HuH-7 (cell line): ENCODE data around the gene MTX1.
"Not testable (repeated sequence)": the region's sequence is repeated elsewhere in the genome, so short reads cannot be mapped to it uniquely, and the experiment has no call there.

Experiments used
- DNase-seq: peaks from one replicate; pipeline ENCODE4 v3.0.0; 2011; ENCODE audit warnings: low spot score

Gene MTX1, protein sequence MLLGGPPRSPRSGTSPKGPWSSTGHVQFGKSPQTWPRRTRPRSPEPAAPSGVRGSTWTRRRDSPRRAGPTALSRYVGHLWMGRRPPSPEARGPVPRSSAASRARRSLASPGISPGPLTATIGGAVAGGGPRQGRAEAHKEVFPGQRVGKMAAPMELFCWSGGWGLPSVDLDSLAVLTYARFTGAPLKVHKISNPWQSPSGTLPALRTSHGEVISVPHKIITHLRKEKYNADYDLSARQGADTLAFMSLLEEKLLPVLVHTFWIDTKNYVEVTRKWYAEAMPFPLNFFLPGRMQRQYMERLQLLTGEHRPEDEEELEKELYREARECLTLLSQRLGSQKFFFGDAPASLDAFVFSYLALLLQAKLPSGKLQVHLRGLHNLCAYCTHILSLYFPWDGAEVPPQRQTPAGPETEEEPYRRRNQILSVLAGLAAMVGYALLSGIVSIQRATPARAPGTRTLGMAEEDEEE

GRCh38 chr1:155208541-155209311 lies at the start of gene MTX1:
Gene MTX1 (plus strand): TSS chr1:155208695. CDS start chr1:155208805, 110 bp downstream.
- peak; percentile 94 for DNase-seq

- DNase-seq = no peak
These were observed 49.5 kb upstream of the MTX1 start for GRCh38 chr1:155158991-155159390.

- DNase-seq = no peak
These were observed 48.4 kb upstream of the MTX1 start for GRCh38 chr1:155160128-155160527.

DNA sequence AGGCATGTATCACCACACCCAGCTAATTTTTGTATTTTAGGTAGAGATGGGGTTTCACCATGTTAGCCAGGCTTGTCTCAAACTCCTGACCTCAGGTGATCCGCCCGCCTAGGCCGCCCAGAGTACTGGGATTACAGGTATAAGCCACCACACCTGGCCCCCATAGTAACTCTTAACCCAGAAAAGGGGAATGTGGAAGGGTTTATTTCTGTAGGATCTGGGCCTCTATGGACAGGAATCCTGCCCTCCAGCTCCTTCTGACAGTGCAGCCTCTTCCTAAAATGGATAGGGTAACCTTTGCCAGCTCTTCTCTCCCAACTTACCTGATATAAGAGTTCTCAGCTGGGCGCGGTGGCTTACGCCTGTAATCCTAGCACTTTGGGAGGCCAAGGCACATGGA lies 45.9 kb upstream of the MTX1 start:
- DNase-seq = not testable (repeated sequence)

GRCh38 chr1:155163785-155164184 lies 44.7 kb upstream of the MTX1 start:
- DNase-seq = not testable (repeated sequence)

DNA sequence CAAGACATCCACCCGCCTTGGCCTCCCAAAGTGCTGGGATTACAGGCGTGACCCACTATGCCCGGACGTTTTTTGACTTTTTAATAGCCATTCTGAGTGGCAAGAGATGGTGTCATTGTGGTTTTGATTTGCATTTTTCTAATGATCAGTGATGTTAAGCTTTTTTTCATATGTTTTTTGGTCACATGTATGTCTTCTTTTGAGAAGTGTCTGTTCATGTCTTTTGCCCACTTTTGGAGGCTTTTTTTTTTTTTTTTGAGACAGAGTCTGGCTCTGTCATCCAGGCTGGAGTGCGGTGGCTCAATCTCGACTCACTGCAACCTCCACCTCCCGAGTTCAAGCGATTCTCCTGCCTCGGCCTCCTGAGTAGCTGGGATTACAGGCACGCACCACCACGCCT lies 43.9 kb upstream of the MTX1 start:
- DNase-seq = not testable (repeated sequence)

DNA sequence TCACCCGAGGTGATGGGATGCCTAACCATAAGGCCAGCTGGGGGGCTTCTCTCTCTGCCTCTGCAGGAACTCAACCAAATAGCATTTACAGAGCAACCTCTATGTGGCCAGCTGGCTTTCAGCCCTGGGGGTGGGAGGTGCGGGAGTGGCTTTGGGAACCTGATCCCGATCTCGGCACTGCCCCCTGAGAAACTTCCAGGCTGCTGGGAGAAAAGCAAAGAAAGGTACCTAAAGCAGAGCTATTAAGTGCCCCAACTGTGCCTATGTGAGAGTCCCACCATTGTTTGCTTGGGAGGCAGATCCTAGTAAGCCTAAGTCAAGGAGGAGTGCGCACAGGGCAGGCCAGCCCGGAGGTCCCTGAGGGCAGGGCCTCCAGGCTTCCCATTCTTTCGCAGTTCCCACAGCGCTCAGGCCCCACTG lies 42.4 kb upstream of the MTX1 start:
- no peak for DNase-seq

DNA sequence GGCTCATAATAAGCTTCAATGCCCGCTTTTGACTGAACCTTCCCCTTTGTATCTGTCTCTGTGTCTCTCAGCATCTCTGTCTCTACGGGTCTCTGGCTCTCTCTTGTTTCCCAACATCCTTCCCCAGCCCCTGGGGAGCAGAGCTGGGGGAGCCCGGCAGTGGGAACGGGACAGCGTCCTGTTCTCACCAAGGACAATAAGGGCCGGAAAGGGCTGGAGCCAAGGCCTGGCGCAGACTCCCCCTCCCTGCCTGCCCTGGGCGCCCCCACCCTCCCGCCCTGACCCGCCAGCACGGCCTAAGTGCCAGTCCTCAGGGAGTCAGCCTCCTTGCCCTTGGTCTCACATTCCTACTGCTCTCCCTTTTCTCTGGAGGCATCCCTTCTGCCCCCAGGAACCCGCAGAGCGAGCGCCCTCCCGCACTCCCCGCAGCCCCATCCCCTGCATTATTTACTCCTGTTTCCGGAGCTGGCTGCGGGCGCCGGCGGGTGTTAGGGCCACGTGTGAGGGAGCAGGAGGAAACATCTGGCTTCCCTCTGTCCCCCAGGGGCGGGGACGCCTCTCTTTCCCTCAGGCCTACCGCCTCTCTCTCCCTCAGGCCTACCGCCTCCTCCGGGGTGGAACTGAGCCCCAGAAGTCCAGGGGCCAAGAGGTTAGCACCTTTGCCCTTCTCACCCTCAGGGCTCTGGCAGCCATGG lies 41.9 kb upstream of the MTX1 start:
- DNase-seq = no peak

DNA sequence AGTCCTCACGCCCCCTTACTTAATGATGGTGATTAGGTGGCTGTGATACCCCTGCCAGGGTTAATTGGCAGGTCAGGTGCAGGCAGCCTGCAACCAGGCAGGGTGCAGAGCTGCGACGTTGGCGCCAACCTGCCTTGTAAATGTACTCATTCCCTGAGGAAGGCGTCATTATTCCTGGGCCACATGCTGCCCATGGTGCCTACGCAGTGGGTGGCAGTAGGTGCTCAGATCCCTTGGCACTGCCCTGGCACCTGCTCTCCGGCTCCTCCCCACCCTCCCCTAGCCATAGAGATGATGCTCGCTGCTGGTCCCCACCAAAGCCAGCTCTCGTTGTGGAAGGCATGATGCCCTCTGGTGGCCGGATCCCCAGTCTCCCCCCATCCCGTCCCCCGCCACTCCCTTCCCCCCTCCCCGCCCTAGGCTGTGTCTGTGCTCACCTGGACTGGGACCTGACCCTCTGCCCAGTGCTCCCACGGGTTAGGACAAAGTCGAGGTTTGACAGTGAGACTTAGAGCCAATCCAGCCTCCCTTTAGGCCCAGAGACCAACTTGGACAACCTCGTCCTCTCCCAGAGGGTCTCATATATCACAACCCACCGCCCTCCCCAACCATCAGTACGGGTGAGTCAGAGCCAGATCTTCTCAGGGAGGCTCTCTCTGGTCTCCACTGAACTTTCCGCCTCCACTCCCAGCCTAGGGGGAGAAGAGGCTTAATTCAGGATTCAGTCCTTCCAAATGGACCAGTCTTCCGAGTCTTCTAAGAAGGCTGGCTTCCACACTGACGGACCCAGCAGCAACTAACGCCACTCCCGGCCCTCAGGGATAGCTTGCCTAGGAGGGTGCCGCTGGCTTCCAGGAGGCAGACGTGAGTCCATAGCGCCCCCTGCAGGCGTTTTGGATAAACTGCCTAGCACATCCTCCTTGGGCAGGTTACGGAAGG lies 41.1 kb upstream of the MTX1 start:
- peak; percentile 96 for DNase-seq

DNA sequence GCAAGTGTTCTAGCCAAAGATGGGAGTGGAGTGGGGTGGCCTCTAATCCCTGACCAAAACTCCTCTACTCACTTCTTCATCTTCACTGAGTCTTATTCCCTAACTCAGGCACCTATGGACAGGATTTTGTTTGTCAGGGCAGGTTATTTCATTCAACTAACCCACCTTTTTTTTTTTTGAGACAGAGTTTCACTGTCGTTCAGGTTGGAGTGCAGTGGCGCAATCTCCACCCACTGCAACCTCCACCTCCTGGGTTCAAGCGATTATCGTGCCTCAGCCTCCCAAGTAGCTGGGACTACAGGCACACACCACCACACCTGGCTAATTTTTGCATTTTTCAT lies 40.4 kb upstream of the MTX1 start:
- DNase-seq = not testable (repeated sequence)

- no peak for DNase-seq
These were observed 39.9 kb upstream of the MTX1 start for GRCh38 chr1:155168456-155169210.

- no peak for DNase-seq
These were observed 39.0 kb upstream of the MTX1 start for GRCh38 chr1:155169541-155169940.

- no peak for DNase-seq
These were observed 38.3 kb upstream of the MTX1 start for GRCh38 chr1:155170101-155170785.

- no peak for DNase-seq
These were observed 37.7 kb upstream of the MTX1 start for GRCh38 chr1:155170806-155171205.

- no peak for DNase-seq
These were observed 36.4 kb upstream of the MTX1 start for GRCh38 chr1:155171836-155172731.

DNA sequence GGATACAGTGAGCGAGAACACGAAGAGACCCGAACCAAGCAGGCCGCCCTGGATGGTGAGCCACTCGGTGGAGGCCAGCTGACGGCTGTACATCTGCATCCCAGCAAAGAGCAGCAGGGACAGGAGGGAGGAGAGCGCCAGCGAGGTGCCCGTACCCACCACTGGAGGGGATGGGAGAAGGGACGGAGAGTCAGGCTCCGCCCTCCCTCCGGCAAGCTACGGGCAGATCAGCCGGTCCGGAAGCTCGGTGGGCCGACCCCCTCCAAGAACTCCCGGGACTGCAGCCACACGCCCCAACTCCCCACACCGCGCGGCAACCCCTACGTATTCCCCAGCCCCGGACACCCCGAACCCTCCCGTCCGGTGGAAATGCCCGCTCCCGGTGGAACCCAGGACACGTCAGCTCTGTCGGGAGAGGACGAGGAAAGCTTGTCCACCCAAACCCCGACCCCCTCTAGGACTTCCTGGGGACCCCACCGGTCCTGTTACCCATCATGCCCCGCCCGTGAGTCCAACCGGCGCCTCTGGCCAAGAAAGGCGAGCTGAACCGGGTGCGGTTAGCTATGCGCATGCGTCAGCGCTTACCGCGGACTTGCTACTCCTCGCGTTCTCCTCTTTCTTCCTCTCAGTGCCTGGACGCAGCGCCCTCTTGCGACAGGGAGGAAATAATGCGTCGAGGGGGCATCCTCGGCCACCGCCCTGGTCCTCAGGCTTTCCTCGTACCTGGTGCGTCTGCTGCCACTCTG lies 35.6 kb upstream of the MTX1 start, which contains the start of gene KRTCAP2:
Gene KRTCAP2 (minus strand): TSS at position 573 of the 746 bp plus-strand sequence. CDS start 80 bp downstream, at position 493.
- peak; percentile 99 for DNase-seq

DNA sequence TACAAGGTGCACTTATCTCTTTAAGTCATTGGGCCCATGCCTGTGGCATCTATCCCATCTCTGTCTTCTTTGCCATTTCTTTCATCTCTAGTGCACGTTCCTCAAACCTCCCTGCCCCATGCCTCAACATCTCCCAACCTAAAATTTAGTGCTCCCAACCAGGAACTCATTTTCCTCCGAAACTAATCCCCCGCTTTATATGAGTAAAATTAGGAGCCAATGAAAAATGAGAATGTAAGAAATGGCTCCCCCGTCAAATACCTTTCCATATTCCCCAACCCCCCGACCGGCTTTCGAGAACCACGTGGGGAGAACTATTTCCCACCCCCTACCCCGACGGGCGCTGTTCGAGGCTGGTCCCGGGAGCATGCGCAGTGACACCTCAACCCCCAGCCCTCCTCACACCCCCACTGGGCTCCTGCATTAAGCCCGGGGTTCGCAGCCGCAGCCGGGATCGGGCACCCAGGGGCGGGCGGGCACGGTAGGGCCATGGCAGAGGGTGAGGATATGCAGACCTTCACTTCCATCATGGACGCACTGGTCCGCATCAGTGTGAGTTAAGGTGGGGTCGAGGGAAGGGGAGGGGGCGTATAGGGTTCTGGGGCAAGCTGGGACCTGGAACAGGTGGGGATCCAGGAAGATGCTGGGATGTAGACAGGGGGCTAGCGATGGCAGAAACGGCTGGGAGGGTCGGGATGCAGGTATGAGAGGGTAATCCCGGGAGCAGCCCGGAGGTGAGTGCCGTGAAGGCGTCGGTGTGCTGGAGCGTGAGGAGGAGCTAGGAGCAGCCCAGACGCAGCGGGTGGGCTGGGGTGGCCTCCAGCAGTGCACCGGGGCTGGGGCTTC lies 34.8 kb upstream of the MTX1 start, which contains the start of gene TRIM46:
Gene TRIM46 (plus strand): TSS at position 372 of the 846 bp plus-strand sequence. CDS start 118 bp downstream, at position 490.
- DNase-seq = no peak
